NCI-H2107 (cell line): ENCODE data around the gene PPP4R1.

Experiments
- DNase-seq: peaks from one replicate; lab custom pipeline; 2025; lab: John Stamatoyannopoulos, UW

The PPP4R1 gene

GRCh38 chr18:9587924-9588323 lies 26.4 kb downstream of the PPP4R1 start:
- no peak for DNase-seq

- DNase-seq: no peak
These were observed 27.5 kb downstream of the PPP4R1 start for GRCh38 chr18:9586814-9587213.

DNA sequence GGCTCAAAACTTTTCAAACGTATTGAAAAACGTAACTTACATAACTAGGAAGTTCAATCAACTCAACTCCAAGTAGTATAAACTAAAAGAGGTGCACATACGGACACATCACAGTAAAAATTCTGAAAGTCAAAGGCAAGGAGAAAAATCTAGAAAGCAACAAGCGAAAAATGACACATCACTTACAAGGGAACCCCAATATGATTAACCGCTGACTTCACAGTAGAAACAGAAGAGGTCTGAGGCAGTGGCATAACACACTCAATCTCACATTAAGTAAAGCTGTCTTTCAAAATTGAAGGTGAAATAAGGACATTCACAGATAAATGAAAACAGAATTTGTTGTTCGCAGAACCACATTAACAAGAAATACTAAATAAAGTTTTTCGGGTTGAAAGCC lies 32.7 kb downstream of the PPP4R1 start:
- DNase-seq: no peak

DNA sequence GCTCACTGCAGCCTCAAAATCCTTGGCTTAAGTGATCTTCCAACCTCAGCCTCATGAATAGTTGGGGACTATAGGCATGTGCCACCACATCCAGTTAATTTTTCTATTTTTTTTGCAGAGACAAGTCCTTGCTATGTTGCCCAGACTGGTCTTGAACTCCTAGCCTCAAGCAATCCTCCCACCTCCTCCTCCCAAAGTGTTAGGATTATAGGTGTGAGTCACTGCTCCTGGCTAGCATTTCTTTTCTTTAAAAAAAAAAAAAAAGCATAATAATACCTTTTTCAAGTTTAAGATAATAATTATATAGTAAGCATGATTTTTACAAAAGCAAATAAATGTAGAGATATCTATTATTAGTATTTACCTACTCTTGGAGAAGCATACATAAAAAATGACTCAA lies 36.1 kb downstream of the PPP4R1 start:
- no peak for DNase-seq

GRCh38 chr18:9577361-9577760 lies 37.0 kb downstream of the PPP4R1 start:
- no peak for DNase-seq

DNA sequence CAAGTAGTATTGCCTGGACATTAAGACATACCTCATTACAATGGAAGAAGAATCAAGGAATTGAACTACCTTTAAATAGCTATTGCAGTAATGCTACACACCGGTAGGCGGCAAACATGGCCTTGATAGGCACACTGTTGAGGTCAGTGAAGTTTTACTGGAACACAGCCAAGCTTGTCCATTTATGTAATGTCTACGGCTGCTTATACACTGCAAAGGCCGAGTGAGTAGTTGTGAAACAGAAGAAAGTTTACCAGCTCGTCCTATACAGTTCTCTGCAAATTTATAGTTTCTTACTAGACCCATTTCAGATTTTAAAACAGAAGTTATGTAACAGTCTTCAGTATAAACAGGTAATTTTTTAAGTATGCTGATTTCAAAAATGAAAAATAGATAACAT lies 38.8 kb downstream of the PPP4R1 start:
- no peak for DNase-seq

- no peak for DNase-seq
These were observed 39.8 kb downstream of the PPP4R1 start for GRCh38 chr18:9574473-9575115.

DNA sequence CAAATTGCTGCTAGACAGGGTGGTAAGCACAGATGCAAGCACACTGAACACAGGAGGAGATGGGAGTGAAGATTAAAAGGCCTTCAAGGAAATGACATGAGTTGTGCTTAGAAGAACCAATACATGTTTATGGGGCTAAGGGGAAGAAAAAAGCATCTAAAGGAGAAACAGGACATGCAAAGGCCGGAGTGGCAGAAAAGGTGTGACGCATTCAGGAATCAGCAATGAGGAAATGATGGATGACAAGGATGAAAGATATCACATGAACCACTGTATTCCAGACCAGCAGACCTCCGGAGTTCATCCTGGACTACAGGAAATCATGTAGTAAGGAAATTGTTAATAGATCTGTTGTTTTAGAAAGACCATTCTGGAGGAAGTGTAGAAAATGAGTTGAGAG lies 42.8 kb downstream of the PPP4R1 start:
- DNase-seq: no peak

DNA sequence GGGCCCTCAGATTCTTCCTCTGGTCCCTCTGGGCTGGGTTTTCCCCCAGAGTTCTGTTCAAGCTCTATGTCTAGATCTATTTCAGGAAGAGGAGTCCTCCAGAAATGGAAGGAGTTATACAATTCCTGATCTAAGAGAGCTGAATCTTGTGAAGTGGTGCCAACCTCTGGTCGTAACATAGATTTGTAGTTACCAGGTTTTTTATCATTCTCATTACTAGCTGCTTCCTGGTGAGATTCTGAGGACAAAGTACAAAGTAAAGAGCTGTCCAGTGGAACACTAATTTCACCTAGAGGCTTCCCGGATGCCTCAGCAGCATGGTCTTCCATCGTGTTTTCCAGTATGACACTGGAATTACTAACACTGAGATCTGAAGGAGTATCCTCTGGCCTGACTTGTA lies 44.1 kb downstream of the PPP4R1 start:
- no peak for DNase-seq

DNA sequence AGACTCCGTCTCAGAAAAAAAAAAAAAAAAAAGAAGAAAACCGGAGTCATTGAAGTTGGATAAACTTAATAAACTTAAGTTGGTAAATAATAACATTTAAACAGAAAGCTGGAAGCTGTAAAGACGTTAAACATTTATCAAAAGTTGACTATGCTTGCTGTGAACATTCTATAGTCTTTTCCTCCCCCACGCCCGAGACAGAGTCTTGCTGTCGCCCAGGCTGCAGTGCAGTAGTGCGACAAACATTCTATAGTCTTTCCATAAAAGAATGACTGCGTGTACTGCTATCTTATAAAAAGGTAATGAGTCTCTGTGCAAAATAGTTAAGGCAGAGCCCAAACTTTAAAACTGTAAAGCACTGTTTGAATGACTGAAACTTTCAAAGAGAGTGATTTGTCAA lies 45.2 kb downstream of the PPP4R1 start:
- DNase-seq: no peak

DNA sequence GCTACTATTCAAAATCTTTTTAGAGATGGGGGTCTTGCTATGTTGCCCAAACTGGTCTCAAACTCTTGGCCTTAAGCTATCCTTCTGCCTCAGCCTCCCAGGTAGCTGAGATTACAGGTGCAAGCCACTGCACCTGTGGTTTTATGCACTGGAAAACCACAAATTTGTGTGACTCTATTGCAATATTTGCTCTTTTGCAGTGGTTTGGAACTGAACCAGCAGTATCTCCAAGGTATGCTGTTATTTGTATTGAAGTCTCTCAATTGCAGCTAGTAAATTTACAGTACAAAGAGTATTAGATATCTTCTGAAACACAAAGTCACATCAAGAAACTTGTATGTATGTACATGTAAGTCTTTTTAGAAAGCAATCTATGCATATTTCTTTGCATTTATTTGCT lies 46.2 kb downstream of the PPP4R1 start:
- no peak for DNase-seq

GRCh38 chr18:9565407-9565806 lies 49.0 kb downstream of the PPP4R1 start:
- DNase-seq: no peak

DNA sequence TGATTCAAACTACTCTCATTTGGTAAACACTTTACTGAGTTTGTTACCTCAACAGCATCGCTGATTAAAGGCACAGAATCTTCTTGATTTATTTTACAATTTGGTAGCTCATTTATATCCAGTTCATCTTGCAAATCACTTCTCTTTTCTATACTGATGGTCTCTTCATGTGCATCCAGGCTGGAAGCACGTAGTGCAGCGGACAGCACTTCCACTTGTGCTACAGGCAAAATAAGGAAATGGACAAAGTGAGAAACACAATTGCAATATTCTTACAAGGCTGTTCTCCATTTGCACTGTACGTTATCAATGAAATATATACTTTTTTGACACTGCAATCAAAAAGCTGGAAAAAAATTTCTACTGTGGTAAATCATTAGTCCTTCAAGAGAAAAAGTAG lies 51.0 kb downstream of the PPP4R1 start:
- no peak for DNase-seq

DNA sequence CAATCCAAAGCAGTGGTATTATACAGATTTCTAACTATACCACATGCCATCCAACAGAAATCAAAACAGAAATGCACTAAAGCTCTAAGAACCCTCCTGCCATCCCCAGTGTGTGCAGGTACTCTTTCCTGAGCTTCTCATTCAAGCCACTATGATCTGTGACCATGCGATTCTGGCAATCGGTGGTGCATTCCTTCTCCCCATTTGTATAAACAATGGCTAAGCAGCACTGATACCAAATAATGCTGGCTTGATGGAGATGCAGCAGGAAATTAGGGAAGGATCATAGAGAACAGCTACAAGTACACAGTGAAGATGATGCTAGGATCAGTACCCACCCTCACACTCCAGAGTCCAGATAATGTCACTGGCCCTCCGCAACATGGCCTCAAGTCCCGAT lies 51.8 kb downstream of the PPP4R1 start:
- no peak for DNase-seq

- DNase-seq: no peak
These were observed 52.6 kb downstream of the PPP4R1 start for GRCh38 chr18:9561759-9562158.

DNA sequence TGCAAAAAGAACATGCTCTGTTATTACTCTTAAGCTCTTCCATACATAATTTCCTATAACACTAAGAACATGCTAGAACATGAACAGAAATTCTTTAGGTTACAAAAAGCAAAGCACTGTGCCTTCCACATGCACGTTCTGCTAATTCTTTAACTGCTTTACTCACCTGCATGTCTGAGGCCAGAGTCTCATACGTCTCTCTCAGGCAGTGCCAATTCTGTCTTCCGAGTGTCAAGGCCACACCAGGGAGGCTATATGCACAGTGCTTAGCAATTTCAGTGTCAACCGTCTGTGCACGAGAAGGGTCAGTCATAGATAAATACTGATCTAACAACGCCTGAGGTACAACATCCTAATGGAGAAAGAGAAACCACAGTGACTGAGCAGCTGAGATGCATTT lies 55.1 kb downstream of the PPP4R1 start:
- DNase-seq: no peak

DNA sequence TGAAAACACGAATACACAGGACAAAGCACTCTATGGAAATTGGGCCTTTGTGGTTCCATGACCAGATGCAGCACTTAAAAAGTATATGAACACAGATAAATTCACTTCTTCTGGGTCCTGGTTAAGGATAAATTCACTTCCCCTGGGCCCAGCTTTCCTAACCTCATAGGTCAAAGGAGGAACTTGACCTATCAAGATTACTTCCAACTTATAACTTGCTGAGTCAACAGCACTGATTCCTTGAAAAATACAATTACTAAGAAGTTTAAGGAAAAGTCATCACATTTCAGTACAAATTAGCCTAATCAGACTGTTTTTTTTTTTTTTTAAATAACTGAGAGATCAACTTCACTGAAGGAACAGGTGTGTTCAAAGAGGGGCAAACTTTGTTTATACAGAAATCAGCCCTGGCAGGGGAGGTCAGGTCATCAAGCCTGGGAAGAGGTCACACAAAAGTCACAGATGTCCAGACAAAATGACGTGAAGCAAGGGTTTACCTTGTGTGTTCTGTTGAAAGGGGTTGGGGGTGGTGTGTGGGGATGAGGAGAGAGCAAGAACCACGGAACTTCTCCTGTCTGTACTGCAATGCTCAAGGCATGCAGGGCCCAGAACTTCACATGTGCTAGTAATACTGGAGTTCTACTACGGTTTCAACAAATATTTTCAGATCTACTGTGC lies 55.8 kb downstream of the PPP4R1 start:
- no peak for DNase-seq

DNA sequence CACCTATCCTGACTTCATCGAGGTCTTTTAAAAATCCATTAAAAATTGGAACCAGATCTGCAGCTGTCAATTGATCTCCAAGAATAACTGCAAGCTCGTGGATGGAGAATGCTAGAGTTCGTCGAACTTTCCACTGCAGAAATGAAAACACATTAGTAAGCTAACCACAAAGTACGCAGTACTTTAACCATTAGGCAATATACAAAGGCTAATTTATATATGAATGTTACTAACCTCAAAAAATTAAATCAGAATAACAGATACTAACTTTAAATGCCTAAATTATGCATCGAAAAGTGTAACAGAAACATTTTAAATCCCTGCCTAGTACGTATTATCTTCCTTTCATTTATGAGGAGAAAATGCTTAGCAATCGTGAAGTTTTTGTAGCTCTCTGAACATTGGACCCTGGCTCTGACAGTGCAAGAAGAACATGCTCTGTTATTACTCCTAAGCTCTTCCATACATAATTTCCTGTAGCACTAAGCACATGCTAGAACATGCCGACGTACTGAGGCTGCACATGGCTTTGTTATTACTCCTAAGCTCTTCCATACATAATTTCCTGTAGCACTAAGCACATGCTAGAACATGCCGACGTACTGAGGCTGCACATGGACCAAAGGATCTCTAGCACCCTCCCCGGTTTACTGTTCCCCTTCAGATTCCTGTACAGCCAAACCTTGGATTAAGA lies 57.0 kb downstream of the PPP4R1 start:
- no peak for DNase-seq

DNA sequence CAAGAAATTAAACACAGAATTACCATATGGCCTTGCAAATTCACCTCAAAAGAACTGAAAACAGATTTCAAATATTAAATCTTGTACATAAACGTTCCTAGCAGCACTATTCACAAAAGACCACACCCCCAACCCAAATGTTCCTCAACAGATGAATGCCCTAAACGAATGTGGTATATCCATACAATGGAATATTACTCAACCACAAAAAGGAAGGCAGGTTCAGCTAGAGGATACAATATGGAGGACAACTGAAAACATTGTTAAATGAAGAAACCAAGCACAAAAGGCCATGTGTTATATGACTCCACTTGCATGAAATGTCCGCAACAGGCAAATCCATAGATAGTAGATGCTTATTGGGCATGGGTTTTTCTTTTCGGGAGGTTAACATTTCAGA lies 61.7 kb downstream of the PPP4R1 start:
- no peak for DNase-seq

DNA sequence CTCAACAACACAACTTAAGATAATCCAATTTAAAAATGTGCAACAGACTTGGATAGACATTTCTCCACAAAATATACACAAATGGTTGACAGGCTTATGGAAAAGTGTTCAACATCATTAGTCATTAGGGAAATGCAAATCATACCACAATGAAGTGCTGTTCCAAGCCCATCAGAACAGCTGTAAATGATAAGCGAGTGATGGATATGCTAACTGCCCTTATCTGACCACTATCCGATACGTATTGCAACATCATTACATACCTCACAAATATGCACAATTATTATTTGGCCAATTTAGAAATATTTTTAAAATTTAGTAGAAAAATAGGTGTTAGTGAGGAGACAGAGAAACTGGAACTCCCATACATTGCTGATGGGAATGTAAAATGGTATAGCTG lies 62.2 kb downstream of the PPP4R1 start:
- DNase-seq: no peak

DNA sequence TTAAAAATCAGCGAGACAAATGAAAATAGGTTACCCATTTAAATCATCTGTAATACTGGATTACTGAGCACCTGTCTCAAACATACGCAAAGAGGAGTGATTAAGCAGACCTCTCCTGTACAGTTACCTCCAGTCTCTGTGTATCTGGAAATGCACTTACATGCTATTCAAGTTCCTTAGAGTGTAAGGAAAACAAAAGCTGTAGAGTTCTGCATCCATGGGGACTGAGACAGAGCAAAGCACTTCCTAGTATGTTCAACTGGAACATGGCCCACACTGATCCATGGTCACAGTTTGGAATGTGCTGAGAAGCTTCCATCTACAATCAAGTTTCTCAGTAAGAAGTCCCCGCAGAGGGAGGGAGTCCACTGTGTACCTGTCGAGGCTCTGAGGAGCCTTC lies 63.9 kb downstream of the PPP4R1 start:
- DNase-seq: no peak

GRCh38 chr18:9549405-9549804 lies 65.0 kb downstream of the PPP4R1 start:
- DNase-seq: no peak

DNA sequence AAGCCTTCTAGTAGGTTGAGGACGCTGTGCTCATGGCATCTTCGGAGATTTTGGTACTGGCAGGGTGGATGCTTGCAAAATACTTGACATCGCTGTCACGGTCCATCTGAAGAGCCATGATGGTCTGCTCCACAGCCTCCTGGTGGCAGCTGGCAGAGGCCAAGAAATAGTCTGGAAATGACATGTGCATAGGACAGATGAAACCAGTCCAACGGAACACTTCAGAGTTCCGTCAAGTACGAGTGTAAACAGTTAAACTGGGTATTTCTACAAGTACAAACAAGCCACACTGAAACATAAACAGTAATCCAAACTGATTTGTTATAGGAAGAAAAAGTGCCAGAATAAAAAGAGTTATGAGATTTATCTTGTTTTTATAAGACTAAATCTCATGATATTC lies 66.6 kb downstream of the PPP4R1 start:
- no peak for DNase-seq

DNA sequence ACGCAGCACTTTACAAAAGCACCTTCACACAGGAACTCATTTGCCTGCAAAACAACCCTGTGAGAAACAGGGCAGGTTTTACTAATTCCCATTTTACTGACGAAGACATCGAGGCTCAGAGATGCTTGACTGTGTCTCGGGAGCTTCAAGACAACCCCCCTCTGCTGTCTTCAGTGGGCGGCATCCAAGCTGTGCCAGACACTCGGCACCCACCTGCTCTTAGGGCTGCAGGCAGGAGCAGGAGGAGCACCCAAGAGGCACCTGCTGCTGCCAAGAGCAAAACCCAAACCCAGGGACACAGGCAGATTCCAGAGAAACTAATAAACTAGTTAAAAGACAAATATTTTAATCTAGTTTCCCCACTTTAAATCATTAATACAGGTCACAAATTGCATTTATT lies 67.9 kb downstream of the PPP4R1 start:
- no peak for DNase-seq
